Stimulated activated naive CD8-positive, alpha-beta T cell treated with anti-CD3 and anti-CD28 coated beads, Interleukin-15, Interleukin-2, amounts not matched to agents 100 ng/mL and 50 ng/mL, for 24 hours (primary cell): ENCODE results near the gene CYP17A1.

ENCODE experiments used
- H3K27ac Mint-ChIP-seq: one replicate; pipeline ENCODE4 v1.8.0; 2021; ENCODE audit warnings: mild to moderate bottlenecking, mixed read lengths
- H3K27me3 Mint-ChIP-seq: one replicate; pipeline ENCODE4 v1.8.0; 2021; ENCODE audit warnings: mixed read lengths
- H3K36me3 Mint-ChIP-seq: one replicate; pipeline ENCODE4 v1.8.0; 2021; ENCODE audit warnings: low read depth, mixed read lengths
- H3K4me1 Mint-ChIP-seq: one replicate; pipeline ENCODE4 v1.8.0; 2021; ENCODE audit warnings: low read depth, mixed read lengths
- H3K4me3 Mint-ChIP-seq: one replicate; pipeline ENCODE4 v1.8.0; 2021; ENCODE audit warnings: mild to moderate bottlenecking, mixed read lengths
- H3K9me3 Mint-ChIP-seq: one replicate; pipeline ENCODE4 v1.8.0; 2021; ENCODE audit warnings: mixed read lengths

CYP17A1 gene

DNA sequence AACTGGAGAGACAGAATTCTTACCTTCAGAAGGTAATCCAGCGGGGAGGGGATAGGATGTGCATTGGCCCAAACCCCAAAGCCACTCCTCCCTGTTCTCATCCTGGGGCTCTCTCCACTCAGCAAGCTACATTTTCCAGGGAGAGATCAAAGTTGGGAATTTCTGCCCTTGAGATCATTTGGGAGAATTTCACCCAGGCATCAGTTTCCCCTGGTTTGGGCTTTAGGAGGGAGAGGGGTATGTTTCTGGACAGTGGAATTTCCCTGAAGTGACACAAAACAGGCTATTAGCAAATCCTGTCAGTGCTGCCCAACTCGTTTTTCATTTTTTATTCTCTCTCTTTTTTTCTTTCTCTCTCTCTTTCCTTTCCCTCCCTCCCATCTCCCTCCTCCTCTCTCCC, 35.7 kb downstream of the CYP17A1 start:
- Mint-ChIP-seq H3K4me3 (no peak overlapping the region), H3K36me3 (peaks cover 27% of the 10 kb centered on the region), H3K4me1 (peaks cover 49% of the 10 kb centered on the region), H3K27ac (no peak overlapping the region), H3K27me3 (no peaks in the 10 kb centered on the region), H3K9me3 (no peaks in the 10 kb centered on the region)

GRCh38 chr10:102800611-102801335, 36.4 kb downstream of the CYP17A1 start:
- Mint-ChIP-seq H3K4me1 (peaks cover 56% of the 10 kb centered on the region), H3K9me3 (no peaks in the 10 kb centered on the region), H3K27ac (peak overlapping the region; percentile 62), H3K36me3 (peaks cover 27% of the 10 kb centered on the region), H3K4me3 (no peak overlapping the region), H3K27me3 (no peaks in the 10 kb centered on the region)

DNA sequence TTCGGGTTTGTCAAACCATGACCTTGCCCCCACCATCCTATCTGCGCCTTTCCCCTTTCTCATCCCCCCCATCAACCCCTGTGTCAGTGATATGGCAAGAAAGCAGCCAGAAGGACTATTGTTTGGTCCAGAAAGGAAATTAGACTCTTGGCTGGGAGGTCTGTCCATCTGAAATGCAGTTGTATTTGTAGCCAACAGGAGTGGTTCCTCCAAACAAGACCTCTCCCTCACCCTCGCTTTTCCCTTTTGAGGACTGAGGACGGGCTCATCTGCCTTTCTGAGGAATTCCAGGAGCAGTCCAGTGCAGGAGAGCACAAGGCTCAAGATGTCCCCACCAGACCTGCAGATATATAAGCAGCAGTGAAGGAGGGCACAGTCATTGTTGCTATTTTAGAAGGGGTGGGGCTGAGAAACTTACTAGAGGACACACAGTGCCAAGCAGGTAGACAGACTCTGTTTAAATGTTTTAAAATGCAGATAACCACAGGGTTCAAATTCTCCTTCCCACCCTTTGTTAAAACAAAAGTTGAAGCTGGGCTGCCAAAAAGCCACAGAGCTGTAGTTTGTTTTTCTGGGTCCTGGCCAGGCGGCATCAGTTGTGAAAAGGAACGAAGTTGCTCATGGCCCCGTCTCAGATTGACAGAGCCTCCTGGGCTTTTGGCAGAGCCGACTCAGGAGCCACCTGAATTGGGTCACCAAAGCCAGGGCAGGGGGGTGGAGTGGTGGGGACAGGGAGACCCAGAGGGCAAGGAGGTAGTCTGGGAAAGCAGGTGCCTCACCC, 37.3 kb downstream of the CYP17A1 start:
- Mint-ChIP-seq H3K27me3 (no peaks in the 10 kb centered on the region), H3K9me3 (no peaks in the 10 kb centered on the region), H3K36me3 (peaks cover 27% of the 10 kb centered on the region), H3K27ac (peak overlapping the region; percentile 8), H3K4me3 (no peak overlapping the region), H3K4me1 (peaks cover 65% of the 10 kb centered on the region)

- Mint-ChIP-seq H3K27ac (peak overlapping the region; percentile 87), H3K27me3 (no peaks in the 10 kb centered on the region), H3K36me3 (peaks cover 11% of the 10 kb centered on the region), H3K4me3 (peak overlapping the region; percentile 50), H3K9me3 (no peaks in the 10 kb centered on the region), H3K4me1 (peaks cover 50% of the 10 kb centered on the region)
Observed at GRCh38 chr10:102796407-102797176, 40.6 kb downstream of the CYP17A1 start.

GRCh38 chr10:102795453-102796406, 41.5 kb downstream of the CYP17A1 start:
- H3K9me3 Mint-ChIP-seq = no peaks in the 10 kb centered on the region
- peak overlapping the region; percentile 87 for H3K27ac Mint-ChIP-seq
- peaks cover 50% of the 10 kb centered on the region for H3K4me1 Mint-ChIP-seq
- no peaks in the 10 kb centered on the region for H3K27me3 Mint-ChIP-seq
- no peak overlapping the region for H3K4me3 Mint-ChIP-seq
- peaks cover 15% of the 10 kb centered on the region for H3K36me3 Mint-ChIP-seq

DNA sequence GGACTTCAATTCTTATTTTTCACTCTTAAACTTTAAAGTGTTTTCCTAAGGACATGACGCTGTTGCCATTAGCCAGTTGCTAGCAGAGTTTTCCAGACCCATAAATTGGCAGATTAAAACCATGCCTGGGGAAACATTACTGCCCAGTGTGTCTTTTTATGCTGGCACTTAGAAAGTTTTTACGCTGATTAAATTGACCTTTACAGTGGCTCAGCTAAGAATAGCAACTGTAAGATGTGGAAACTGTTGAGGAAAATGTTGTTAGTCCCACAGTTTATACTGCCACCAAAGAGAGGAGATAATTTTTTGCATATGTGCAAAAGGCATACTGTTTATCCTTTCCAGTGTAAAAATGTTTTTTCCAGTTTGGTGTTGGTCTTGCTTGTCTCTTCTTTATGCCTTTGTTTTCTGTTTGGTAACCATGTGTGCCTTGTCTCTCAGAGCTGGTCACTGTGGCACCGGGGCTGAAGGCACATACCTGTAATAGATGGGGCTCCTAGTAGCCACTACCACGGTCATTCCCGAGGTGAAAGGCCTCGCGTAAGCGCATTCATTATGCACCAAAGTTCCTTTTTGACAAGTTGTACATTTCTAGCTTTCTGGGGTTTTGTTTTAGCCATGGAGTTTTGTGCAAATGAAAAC, 45.3 kb downstream of the CYP17A1 start:
- Mint-ChIP-seq H3K4me1 (peaks cover 48% of the 10 kb centered on the region), H3K9me3 (peaks cover 5% of the 10 kb centered on the region), H3K27me3 (no peaks in the 10 kb centered on the region), H3K36me3 (peaks cover 18% of the 10 kb centered on the region), H3K27ac (no peak overlapping the region), H3K4me3 (no peak overlapping the region)

DNA sequence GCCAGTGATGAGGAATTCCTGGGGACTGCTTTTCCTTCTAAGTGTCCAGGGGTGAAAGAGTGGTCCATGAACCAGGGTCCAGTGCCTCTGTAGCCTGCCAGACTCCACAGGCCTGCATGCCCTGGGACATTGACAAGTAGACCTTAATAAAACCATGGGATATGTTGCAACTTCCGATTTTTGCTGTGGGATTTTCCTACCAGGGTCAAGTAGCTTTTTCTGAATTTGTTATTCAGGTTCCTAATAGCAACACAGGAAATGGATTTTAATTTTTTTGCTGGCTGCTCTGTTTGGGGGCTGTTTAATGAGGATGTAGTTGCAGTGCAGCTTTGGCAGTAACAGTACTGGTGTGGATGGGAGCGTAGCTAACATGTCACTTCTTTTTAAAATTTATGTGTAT, 51.4 kb downstream of the CYP17A1 start:
- peaks cover 43% of the 10 kb centered on the region for H3K4me1 Mint-ChIP-seq

DNA sequence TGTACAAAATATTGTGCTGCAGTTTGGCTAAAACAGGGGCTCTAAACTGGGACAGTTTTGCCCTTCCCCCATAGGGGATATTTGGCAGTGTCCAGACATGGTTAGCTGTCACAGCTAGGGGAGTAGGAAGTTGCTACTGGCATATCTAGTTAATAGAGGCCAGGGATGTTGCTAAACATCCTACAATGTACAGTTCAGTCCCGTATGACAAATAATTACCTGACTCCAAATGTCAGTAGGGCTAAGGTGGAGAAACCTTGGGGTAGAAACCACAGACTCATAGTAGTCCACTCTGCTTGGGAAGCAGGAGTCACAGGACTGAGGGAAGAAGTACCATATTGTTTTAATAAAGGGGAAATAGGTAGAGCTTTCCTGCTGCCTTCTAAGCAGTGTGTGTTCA, 53.6 kb downstream of the CYP17A1 start:
- Mint-ChIP-seq H3K36me3 (peaks cover 5% of the 10 kb centered on the region), H3K27ac (no peak overlapping the region), H3K4me1 (peaks cover 38% of the 10 kb centered on the region), H3K4me3 (no peak overlapping the region), H3K27me3 (no peaks in the 10 kb centered on the region), H3K9me3 (no peaks in the 10 kb centered on the region)

More for the DNA sequence above, 51.4 kb downstream of the CYP17A1 start:
- Mint-ChIP-seq H3K9me3 (peaks cover 5% of the 10 kb centered on the region), H3K4me3 (no peak overlapping the region), H3K36me3 (peaks cover 19% of the 10 kb centered on the region), H3K27ac (no peak overlapping the region), H3K27me3 (no peaks in the 10 kb centered on the region)

GRCh38 chr10:102782673-102783551, 54.3 kb downstream of the CYP17A1 start:
- Mint-ChIP-seq H3K9me3 (no peaks in the 10 kb centered on the region), H3K27ac (peak overlapping the region; percentile 17), H3K4me3 (no peak overlapping the region), H3K27me3 (no peaks in the 10 kb centered on the region), H3K36me3 (peaks cover 5% of the 10 kb centered on the region), H3K4me1 (peaks cover 45% of the 10 kb centered on the region)

DNA sequence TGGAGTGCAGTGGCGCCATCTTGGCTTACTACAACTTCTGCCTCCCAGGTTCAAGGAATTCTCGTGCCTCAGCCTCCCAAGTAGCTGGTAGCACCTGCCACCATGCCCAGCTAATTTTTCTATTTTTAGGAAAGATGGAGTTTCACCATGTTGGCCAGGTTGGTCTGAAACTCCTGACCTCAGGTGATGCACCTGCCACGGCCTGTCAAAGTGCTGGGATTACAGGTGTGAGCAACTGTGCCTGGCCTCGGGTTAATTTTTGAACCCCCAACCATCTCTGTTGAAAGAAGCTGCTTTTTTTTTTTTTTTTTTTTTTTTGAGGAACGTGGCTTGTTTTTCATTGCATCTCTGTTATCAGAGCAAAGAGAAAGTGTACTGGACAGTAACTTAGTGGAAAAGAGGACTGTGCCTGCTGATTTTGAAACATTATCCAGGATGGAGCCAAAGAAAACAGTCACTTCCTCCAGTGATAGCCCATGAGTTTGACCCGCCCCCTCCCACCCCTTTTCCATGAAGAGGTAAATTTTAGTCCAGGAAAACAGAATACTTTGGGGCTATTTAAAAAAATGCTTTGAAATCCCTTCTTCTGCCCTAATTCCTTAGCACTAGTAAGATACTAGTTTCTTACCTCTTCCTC, 55.2 kb downstream of the CYP17A1 start:
- no peak overlapping the region for H3K4me3 Mint-ChIP-seq
- peaks cover 48% of the 10 kb centered on the region for H3K4me1 Mint-ChIP-seq
- no peaks in the 10 kb centered on the region for H3K27me3 Mint-ChIP-seq
- no peaks in the 10 kb centered on the region for H3K9me3 Mint-ChIP-seq
- peaks cover 5% of the 10 kb centered on the region for H3K36me3 Mint-ChIP-seq
- H3K27ac Mint-ChIP-seq = no peak overlapping the region

DNA sequence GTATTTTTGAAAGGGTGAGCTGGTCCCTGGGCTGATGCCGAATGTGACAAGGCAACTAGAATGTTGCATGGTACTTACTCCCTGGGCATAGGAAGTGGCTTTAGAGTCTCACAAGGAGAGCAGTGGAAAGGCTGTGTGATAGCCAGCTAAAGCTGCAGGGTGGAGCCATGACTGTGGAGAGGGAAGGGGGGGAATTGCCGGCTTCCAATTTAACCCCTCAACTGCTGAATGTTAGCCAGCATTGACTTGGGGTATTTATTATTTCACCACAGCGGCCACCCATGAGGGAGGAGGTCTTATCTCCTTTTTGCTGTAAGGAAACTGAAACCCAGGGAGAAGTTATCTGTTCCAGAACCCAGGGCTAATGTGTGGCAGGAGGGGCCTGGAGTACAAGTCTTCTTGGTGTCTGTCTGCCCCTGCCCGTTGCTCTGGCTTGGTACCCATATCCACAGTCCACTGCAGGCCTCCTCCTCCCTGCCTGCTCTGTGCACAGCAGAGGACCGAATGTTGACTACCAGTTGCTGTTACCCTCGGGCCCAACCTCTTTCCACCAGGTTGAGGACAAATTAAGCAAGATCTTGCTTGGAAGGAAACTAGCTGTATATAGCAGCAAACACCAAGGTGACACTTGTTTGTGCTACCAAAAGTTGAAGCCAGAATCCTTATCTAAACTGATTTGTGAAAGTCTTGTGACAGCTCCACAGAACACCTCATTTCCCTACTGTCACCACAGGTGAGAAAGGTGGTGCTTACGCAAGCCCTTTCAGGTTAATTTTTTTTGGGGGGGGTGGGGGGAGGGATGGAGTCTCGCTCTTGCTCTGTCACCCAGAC, 55.9 kb downstream of the CYP17A1 start:
- H3K27me3 Mint-ChIP-seq = no peaks in the 10 kb centered on the region
- no peaks in the 10 kb centered on the region for H3K9me3 Mint-ChIP-seq
- H3K4me3 Mint-ChIP-seq = no peak overlapping the region
- H3K4me1 Mint-ChIP-seq = peaks cover 53% of the 10 kb centered on the region
- H3K36me3 Mint-ChIP-seq = peaks cover 5% of the 10 kb centered on the region
- H3K27ac Mint-ChIP-seq = no peak overlapping the region
